GM21528 (cell line): ENCODE measurements around the gene SAPCD1.

Experiments used
- ATAC-seq: cut with Tn5 transposase; IDR thresholded peaks from one replicate; pipeline ENCODE4 v1.9.1; 2021; ENCODE audit warnings: mild to moderate bottlenecking, moderate library complexity; ENCODE audit not compliant: unreplicated experiment, low FRiP score

Gene SAPCD1

DNA sequence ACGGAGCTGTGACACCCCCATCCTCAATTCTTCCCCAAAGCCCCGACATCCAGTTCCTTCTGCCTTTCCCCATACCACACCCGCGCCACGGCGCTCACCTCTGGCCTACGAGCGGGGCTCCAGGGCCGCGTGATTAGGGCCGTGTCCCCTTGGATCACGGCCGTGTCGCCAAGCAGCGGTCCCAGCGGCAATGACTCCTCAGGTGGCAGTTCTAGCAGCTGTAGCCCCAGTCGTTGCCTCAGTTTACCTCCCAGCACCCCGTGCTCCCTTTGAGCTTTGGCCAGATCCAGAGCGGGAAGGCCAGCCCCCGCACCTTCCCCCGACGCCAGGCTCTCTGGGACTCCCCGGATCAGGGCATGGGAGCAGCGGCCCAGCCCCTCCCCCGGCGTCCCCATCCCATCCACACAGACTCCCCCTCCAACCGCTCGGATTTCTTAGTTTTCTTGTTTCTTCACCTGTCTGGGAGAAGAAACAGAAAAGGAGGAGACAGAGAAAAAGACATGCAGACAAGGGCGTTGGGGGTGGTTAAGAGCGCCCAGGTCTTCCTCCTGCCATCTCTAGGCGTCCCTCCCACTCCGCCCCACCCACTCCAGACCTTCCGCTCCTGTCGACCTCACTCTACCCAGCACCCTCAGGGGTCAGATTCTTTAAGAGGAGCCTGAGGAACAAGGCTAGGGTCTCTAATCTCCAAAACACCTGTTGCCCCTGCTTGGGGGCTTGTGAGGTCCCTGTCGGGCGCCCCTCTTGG is 33.5 kb upstream of the SAPCD1 start, which contains the start of gene DDAH2:
Gene DDAH2, minus strand, starts transcription at position 533 of the 748 bp plus-strand sequence. Its CDS starts 138 bp downstream, at position 395.
- ATAC-seq: no peak

GRCh38 chr6:31729515-31729978 is 32.9 kb upstream of the SAPCD1 start:
- ATAC-seq: no peak

GRCh38 chr6:31729979-31730630 is 32.4 kb upstream of the SAPCD1 start:
- no peak for ATAC-seq

GRCh38 chr6:31730631-31731086 is 31.8 kb upstream of the SAPCD1 start:
- ATAC-seq: no peak

GRCh38 chr6:31732029-31732428 is 30.4 kb upstream of the SAPCD1 start:
- ATAC-seq: no peak

DNA sequence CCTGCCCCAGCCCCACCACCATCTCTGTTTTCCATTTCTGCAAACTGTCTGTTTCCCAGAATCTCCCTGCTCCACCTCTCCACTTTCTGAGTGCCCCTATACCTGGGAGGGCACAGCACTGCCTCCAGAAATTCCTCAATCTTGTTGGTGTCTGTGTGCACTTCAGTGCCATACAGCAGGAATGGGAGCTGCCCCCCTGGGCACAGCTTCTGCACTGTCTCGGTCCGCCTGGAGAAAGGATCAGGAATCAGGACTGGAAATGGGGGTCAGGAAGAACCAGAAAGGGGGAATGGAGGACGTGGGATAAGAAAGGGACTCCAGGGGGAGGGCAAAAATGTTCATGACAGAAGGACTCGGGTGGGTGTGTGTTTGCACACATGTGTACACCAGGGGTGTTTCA is 28.7 kb upstream of the SAPCD1 start:
- no peak for ATAC-seq

GRCh38 chr6:31734247-31734820 is 28.1 kb upstream of the SAPCD1 start:
- ATAC-seq: no peak

- ATAC-seq: no peak
Observed at GRCh38 chr6:31734821-31735406, 27.5 kb upstream of the SAPCD1 start.

DNA sequence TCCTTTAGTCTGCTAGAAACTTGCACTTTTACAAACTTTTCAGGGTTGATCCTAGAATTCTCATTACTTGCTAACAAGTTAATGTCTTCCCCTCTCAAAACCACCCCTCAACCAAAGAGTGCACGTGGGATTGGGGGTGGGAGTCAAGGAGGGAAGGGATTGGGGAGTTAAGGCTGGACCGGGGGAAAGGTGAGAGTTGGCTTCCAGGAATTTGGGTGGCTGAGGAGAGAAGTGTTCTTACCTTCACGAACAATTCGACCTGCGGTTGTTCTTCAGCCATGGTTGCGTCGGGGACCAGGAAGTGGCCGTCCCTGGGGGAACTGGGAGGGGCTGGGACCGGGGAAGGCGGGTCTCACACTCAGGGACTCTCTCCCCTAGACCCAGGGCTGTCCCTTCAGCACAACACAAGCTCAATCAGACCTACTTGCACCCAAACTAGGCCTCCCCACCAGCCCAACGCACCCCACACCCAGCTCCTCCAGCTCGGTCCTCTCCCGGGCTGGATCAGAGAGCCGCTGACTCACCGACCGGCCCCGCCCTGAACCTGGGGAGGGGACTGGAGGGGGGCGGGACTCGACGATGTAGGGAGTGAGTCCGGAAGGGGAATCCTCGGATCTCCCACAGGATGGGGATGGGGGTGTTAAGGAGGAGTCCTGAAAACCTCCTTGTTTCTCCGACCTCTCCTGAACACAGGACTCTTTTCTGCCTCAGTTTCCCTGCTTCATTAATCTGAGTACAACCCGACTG is 26.3 kb upstream of the SAPCD1 start, which contains the start of gene CLIC1:
Gene CLIC1, minus strand, starts transcription at position 510 of the 747 bp plus-strand sequence. Its CDS starts 230 bp downstream, at position 280.
- ATAC-seq: no peak

GRCh38 chr6:31736768-31737314 is 25.6 kb upstream of the SAPCD1 start:
- ATAC-seq: no peak

- no peak for ATAC-seq
Observed at GRCh38 chr6:31737315-31737990, 25.0 kb upstream of the SAPCD1 start.

DNA sequence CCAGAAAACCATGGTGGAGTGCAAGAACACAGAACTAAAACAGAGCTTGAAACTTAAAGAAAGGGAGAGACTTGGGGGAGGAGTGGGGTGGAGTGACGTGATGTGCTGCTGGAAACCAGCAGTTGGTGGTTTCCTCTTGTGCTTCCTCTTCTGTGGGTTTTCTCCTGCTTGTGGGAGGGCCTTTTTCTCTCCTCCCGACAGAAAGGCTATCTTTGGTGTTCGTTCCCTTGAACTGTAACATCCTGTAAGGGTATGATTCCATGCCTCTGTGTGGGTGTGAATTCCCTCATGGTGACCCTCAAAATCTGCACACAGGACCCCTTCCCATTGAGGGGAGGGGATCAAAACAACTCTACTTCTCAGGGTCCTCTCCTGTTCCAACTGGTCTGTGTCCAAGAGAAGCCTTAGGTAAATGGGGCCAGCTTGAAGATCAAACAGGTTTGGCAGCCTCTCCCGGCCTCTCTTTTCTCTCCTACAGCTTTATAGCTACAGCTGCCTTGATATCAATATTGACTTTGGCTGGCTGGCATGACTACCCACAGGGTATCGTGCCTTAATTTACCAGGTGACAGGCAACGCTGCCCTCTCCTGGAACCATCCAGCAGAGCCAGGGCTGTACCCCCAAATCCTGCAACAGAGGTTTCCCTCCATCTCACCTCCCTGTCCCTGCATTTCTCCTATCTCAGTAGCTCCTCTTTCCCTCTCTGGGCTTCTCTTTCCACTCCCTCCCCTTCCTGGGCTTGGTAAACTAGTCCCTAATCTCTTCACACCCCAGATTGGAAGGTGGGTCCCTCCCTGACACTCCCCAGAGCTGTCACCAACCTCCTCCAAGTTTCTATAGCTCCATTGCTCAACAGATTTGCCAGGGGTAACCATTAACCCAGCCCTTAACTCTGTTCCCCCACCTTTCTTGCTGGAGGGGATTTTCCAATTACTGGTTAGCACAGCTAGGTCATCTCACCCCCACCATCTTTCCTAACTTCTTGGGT is 24.2 kb upstream of the SAPCD1 start:
- ATAC-seq: no peak

- ATAC-seq: peak; percentile 70
Observed at GRCh38 chr6:31739639-31740396, 22.6 kb upstream of the SAPCD1 start, which contains the start of gene MSH5. Gene MSH5, plus strand, starts transcription at chr6:31740005. Its CDS starts 462 bp downstream, at chr6:31740467.

DNA sequence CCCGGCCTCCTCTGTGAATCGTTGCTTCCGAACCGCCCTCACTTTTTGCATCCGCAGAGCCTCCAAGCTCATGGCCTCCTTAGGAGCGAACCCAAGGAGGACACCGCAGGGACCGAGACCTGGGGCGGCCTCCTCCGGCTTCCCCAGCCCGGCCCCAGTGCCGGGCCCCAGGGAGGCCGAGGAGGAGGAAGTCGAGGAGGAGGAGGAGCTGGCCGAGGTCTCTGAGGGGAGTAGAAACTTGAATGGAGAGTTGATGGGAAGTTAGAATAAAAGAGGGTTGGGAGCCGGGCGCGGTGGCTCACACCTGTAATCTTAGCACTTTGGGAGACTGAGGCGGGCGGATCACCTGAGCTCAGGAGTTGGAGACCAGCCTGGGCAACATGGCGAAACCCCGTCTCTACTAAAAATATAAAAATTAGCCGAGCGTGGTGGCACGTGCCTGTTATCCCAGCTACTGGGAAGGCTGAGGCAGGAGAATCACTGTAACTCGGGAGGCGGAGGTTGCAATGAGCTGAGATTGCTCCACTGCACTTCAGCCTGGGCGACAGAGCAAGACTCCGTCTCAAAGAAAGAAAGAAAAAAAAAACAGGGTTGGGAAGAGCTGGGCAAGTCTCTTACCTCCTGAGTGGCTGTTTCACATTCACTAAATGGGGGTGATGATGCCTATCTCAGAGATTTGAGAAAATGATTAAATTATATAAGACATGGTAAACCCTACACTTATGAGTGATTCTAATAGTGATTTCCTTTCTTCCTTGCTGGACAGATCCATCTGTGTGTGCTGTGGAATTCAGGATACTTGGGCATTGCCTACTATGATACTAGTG is 21.8 kb upstream of the SAPCD1 start:
- no peak for ATAC-seq

GRCh38 chr6:31741815-31742214 is 20.6 kb upstream of the SAPCD1 start:
- ATAC-seq: no peak

- ATAC-seq: no peak
Observed at GRCh38 chr6:31742894-31743293, 19.6 kb upstream of the SAPCD1 start.

DNA sequence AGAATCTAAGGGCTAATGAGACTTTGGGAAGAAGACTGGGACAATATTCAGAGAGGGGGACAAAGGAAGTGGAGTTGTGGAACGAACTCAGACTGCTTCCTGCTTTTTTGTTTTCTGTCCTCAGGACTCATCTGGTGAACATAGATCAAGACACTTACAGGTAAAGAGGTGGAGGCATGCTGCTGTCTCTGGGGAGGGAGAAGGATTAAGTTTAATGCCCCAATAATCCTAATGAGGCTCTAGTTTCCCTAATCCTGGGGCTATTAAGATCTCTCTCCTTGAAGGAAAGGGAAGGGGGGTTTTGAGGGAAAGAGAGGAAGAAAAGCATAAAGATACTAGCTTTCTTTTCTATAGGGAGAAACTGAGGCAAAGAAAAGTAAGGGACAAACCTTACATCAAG is 18.0 kb upstream of the SAPCD1 start:
- no peak for ATAC-seq
